ENCODE data around the gene BMPR1B.

GRCh38 chr4:95193391-95194224 lies 435.9 kb downstream of the BMPR1B start:
- TF ChIP-seq POLR2A (IDR thresholded peaks at IDR 0.05) (no peak), CTCF (IDR thresholded peaks at IDR 0.05) (no peak)

All from prostate gland (tissue), 2 donors.